ENCODE data around the gene F10.

F10 gene

DNA sequence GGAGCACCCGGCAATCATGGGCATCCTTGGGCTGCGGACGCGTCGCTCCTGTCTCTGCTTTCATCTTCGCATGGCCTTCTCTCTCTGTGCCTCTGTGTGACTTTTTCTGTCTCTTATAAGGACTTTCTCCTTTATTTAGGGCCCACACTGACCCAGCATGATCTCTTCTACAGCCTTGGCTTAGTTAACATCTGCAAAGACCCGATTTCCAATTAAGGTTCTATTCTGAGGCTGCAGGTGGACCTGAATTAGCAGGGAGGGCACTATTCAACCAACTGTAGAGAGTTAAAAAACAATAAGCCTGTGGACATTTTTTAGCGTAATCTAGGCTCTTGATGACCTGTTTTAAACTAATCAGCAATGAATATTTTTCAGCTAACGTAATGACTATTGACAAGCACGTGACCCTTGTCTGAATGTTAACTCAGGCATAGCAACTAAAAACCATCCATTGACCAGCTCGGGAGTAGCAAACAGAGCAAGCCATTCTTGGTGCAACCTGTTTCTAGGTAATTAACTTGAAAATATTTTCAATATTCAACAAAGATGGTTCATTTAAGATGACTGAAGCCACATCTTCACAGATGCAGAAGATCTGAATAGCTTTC, 15.2 kb downstream of the F10 start:
- peak; percentile 23 for DNase-seq (ENCODE audit: low spot score)

DNA sequence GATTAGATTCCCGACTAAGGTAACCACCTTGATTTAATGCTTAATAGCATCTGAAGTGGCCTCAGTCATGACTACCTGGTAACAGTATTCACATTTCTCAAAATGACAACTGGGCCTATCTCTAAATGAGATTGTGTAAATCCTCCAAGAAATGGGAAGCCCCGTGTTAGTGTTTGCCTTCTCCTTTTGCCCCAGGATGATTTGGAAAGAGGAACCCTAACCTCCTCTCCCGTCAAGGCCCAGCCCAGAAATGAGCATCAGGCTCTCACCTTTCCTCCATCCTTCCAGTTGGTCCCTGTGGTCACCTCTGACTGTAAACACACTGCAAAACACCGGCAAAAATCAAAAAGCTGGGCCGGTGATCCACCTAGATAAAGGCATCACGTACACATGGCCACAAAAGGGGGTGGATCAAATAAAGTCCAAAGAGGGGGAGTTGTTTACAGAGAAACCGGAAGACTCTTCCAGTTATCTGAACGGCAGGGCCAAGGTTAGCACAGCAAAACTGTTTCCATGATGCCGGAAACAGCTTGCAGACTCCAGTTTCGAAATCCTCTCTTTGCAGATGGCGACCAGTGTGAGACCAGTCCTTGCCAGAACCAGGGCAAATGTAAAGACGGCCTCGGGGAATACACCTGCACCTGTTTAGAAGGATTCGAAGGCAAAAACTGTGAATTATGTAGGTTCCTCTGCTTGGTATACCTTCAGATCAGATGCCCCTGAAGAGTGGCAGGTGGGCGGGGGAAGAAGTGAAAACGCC, 16.4 kb downstream of the F10 start:
- peak; percentile 48 for DNase-seq (ENCODE audit: low spot score)

DNA sequence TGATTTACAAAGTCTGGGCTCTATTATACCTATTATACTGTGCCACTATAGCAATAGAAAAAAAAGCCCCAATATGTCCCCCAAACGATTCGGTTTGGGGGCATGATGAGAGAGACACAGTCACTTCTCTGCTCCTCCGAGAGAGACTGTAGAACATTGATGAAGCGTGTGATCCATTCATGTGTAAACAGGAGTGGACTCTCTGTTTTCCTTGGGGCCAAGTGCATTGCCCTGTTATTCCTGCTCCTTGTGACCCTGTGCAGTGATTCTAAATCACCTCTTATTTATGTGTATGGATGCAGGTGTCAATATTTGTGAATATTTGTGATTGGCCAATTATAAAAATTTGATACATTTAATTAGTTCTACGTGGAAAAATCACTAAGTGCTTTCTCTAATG, 17.0 kb downstream of the F10 start:
- no peak for DNase-seq (ENCODE audit: low spot score)

DNA sequence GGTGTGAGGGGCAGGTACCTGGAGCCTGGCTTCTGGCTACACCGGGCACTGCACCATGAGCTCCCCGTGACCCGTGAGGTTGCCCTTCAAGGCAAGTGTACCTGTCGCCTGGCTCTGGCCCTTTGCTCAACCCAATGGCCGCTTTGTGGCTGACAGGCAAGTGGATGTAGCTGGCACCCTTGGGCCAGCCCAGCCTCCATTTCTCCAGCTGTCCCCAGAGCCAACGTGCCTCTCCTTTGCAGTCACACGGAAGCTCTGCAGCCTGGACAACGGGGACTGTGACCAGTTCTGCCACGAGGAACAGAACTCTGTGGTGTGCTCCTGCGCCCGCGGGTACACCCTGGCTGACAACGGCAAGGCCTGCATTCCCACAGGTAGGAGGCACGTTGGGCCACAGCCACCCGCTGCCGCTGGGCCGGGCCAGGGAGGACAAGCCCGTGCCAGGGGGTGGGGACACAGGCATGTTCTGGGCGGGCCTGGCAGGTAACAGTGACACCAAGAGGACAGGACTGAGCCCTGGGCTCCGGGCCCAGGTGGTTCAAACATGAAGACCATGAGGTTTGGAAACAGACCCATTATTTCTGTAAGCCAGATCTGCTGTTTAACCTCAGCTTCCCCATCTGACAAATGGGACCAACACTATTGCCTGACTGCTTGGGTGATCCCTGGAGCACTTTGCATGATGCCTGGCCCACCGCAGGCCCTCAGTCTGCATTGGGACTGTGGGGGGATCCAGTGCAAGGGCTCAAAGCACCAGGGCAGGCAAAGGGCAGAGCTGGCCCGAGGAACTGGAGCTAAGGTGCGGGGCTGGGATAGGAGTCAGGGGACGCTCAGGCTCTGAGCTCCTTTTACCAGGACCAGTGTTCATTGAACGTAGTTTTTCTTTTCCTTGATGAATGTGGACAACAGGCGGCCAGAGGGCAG, 18.3 kb downstream of the F10 start:
- DNase-seq (ENCODE audit: low spot score): peak; percentile 57

DNA sequence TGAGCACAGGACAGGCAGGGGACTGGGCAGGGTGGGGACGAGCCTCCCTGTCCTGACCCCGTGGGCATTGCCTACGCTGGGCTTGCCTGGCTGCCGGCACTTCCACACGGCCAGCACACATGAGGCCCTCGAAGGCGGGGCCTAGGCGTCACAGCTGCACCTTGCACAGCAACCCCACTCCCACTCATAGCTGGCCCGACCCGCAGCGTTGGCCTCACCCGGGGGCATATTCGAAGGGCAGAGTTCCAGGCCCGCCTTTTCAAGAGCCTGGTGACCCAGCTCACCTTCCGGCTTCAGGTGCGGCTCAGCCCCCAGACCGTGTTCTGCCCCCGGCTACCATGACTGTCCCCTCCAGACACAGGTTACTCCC, 19.0 kb downstream of the F10 start:
- peak; percentile 59 for DNase-seq (ENCODE audit: low spot score)

DNA sequence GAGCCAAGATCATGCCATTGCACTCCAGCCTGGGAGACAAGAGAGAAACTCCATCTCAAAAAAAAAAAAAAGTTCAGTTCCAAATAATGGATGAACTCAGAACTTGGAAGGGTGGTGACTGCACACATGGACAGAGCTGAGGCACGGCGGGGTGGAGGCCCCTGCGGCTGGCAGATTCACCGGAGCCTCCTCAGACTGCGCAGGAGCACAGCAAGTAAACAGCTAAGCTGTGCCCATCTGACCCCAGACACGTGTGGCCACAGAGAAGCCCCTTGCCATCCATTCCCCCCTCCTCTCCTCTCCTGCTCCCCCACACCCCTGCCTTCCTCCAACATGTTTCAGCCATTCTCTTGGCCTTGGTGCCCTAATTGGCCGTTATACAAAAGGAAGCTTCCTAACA, 20.3 kb downstream of the F10 start:
- DNase-seq (ENCODE audit: low spot score): peak; percentile 41

DNA sequence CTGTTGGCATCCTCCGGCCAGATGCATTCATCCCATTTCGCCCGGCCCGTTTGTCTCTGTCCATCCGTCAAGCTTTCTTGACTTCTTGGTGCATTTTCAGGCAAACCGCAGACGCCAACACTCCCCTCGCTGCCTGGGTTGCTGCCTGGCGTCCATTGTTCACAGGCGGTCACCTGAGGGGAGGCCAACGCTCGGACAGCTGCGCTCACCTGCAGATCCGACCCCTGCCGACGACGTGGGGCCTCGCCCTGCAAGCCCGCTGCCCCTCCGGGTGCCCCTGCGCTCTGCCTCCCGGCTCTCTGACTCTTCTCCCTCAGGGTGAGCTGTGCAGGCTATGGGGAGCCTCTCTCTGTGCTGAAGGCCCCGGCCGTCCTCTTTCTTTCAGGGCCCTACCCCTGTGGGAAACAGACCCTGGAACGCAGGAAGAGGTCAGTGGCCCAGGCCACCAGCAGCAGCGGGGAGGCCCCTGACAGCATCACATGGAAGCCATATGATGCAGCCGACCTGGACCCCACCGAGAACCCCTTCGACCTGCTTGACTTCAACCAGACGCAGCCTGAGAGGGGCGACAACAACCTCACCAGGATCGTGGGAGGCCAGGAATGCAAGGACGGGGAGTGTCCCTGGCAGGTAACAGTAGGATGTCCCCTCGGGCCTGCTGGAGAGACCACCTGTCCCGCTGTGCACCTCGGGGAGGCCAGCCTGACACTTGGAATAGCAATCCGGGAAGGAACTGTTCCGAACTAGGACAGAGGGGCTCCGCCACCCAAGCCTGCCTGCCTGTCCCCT, 21.1 kb downstream of the F10 start:
- DNase-seq (ENCODE audit: low spot score): peak; percentile 55

DNA sequence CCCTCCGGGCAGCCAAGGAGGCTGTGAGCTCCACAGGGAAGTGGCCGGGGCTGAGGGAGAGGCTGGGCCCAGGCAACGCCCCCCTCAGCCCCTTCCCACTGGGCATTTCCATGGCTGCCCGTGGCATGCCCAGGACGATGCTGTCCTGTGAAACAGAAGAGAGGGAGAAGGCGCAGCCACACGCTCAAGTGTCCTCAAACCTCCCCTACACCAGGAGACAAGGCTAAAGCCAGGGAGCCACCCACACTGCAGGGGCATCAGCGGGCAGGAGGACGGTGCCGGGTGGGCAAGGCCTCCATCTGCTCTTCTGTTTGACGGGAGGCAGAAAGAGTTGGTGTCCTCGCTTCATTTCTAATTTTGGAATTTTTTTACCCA, 21.6 kb downstream of the F10 start:
- peak; percentile 15 for DNase-seq (ENCODE audit: low spot score)

DNA sequence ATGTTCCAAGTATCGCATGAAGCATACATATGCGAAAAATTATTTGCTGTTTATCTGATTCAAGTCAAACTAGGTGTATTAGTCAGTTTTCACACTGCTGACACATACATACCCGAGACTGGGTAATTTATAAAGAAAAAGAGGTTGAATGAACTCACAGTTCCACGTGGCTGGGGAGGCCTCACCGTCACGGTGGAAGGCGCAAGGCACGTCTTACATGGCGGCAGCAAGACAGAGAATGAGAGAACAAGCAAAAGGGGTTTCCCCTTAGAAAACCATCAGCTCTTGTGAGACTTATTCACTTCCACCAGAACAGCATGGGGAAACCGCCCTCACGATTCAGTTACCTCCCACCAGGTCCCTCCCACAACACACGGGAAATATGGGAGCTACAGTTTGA, 22.9 kb downstream of the F10 start:
- no peak for DNase-seq (ENCODE audit: low spot score)

DNA sequence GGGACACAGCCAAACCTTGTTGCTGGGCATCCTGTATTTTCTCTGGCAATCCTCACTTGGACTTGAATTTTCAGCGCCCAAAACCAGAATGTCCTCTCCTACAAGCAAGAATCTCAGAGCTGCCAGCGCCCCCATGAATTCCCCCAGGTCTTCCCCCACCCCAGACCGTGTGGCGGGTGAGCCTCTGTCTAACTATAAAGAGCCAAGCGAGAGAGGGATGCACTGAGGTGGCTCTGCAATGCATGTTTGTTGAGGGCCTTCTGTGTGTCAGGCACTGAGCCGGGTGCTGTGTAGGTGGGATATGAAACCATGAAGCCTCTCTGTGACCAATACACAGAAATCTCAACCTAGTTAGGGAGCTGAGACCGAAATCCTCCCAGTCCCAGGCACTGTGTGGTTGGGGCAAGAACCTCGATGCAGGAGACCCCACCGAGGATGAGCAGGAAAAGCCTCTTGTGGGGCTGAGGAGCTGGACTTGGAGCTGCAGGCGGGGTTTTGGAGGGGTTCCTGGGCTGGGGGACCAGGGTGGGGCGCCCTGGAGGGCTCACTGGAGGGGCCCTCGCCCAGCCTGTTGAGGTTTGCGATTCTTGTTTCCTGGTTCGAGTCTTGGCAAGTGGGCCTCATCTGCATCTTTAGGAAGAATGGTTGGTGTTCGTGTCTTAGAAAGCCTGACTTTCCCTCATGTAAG, 23.5 kb downstream of the F10 start:
- DNase-seq (ENCODE audit: low spot score): no peak

DNA sequence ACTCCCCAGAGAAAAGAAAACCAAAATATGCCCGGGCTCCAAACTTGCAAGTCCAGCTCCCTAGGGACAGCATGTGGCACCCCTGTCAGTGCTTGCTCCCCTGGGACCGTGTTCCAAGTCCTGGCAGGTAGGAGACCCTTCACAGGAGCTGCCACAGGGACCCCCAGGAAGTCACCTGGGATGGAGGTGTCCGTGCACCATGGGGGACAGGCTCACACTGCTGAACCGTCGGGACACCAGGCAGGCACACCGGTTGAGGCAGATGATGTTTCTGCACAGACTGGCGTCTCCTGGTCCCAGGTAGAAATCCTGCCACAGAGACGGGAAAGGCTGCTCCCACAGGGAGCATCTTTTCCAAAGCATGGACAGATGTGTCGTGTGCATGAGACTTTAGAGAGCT, 24.2 kb downstream of the F10 start:
- no peak for DNase-seq (ENCODE audit: low spot score)

DNA sequence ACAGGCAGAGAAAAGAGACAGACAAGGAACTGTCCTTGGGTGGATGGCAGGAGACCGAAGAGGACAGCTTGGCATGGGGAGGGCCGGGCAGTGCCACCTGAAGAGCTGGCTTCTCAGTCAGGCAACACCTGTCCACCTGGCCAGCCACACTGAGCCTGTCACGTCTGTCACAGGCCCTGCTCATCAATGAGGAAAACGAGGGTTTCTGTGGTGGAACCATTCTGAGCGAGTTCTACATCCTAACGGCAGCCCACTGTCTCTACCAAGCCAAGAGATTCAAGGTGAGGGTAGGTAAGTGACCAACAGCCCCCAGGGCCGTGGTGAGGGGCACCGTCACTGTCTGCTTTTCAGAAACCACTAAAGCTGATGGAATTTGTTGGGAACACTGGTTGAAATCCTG, 24.6 kb downstream of the F10 start:
- peak; percentile 12 for DNase-seq (ENCODE audit: low spot score)

DNA sequence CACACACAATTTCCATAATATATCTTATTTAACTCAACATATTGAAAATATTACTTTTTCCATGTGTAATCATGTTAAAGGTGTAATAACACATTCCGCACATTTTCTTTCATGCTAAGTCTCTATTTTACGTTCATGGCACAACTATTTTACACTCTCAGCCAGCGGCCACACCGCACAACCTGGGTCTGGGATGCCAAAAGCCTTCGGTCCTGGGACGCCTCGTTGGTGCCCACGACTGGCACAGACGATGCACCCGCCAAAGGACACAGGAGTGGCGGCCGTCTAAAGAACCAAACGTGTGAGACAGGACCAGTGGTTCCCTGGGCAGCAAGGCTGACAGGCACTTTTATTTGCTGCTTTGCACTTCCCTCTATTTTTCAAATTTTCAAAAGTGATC, 25.8 kb downstream of the F10 start:
- DNase-seq (ENCODE audit: low spot score): peak; percentile 42

DNA sequence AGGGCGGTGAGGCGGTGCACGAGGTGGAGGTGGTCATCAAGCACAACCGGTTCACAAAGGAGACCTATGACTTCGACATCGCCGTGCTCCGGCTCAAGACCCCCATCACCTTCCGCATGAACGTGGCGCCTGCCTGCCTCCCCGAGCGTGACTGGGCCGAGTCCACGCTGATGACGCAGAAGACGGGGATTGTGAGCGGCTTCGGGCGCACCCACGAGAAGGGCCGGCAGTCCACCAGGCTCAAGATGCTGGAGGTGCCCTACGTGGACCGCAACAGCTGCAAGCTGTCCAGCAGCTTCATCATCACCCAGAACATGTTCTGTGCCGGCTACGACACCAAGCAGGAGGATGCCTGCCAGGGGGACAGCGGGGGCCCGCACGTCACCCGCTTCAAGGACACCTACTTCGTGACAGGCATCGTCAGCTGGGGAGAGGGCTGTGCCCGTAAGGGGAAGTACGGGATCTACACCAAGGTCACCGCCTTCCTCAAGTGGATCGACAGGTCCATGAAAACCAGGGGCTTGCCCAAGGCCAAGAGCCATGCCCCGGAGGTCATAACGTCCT, 26.4 kb downstream of the F10 start:
- DNase-seq (ENCODE audit: low spot score): no peak

DNA sequence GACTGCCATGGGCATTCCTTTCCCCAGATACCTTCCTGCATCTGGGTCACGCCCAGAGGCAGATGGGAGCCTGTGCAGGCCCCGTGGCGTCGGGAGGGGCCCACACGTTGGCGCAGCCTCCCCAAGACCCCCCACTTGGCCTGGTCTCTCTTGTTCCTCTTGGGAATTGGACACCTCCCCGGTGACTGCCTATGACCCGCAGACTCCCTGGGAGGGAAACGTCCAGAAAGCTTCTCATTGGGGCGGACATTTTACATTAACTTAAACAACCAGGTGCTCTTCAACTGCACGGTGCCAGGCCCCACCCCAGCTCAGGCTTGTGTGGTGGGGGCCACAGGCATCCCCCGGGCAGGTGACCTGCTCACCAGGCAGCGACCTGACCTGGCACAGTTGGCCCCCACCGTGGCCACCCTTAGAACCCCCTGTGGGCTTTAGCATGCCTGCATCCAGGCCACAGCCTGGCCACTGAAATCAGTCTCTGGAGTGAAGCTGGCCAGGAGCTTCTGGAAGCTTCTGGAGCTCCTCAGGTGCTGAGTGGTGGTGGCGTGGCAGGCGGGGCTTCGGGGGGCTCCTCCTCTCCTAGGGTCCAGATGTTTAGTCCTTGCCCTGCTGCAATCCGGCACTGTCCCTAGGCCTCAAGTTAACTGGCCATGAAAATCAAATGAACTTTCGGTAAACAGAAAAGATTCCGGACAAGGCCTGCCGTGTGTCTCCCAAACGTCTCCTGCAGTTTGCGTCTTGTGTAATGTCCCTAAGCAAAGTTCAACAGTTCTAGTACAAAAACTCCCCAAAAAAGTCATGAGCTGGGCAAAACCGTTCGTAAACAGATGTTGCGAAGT, 27.3 kb downstream of the F10 start:
- DNase-seq (ENCODE audit: low spot score): no peak

DNA sequence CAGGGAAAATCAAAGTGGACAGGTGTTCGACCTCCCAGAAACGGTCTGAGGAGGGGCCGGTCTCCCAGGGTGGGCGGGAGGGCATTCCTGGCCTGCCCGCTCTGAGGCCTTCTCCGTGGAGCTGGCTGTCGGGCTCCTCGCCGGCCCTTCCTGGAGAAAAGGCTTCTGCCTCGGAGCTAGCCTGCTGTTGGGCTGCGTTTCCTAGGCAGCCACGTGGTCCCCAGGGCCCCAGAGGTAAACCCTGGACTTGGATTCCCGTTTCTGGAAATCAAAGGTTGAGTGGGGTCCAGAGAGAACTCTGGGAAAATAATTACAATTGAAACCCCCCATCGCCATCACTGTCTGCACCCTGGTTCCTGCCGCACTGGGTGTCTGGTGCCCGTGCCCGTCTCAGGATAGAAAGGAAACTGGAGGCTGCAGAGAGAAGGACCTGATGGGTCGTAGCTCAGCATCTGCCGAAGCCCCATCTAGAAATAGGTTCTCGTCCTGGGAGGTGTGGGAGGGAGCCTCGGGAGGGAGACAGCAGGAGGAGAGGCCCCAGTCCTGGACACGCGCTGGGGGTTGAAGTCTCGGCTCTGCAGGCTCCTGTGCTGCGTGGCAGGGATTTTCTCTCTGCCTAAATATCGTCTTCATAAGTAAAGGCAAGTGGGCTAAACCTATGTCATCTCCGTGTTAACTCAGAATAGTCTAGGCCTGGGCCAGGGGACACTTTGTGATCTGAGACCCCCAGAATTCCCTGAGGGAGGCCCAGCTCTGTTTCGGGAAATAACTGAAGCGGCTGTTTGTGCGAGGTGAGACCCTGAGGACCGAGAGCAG, 28.2 kb downstream of the F10 start:
- no peak for DNase-seq (ENCODE audit: low spot score)

DNA sequence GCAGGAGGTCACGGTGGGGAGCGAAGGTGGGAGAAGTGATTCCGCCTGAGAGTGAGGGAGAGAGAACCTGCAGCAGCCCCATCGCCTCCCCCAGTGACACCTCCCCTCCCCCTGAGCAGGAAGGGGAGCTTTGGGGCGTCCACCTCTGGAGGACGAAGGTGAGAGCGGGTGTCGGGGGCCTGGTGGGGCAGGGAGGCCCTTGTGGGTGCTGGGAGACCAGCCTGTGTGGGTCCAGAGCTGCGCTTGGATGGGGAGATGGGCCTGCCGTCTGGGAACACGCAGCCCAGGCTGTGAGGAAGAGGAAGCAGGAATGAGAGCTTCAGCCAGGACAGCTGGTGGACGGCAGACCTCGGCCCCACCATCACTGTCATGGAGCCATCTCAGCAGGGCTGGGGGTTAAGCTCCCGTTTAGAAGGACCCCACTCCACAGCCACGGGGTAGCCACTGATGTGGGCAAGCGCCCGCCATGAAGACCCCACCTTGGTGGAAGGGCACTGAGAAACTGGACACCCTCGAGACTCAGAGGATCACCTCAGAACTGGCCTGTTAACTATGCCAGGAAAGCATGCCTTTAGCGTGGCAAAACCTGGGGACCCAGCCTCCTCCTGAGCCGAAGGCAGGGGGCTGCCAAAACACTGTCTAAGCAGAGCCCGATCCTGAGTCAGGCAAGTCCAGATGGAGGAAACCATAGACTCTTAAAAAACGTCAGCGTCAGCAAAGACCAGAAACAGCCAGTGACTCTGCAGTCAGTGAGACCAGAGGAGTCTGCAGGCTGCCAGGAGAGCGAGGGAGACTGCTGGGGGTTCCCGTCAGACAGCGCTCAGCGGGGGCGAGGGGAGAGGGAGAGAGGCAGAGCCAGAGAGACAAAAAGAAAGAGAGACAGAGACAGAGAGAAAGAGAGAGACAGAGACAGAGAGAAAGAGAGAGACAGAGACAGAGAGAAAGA, 29.4 kb downstream of the F10 start:
- DNase-seq (ENCODE audit: low spot score): peak; percentile 65

DNA sequence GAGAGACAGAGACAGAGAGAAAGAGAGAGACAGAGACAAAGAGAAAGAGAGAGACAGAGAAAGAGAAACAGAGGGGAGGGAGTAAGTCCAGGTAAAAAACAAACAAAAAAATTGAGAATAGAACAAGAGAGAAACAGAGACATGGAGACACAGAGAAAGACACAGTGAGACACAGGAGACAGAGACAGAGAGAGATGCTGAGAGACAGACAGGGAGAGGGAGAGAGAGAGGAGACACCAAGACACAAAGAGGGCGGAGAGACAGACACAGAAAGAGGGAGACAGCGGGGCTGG, 30.0 kb downstream of the F10 start:
- peak; percentile 59 for DNase-seq (ENCODE audit: low spot score)

Measured in left forelimb (tissue), 1 donor.